8988T (cell line): ENCODE results near the gene RBFA.

ENCODE experiments used
- DNase-seq: peaks from one replicate; pipeline ENCODE4 v3.0.0; 2011

Gene RBFA

GRCh38 chr18:80033181-80034067, 810 bp upstream of the RBFA start:
- peak; percentile 40 for DNase-seq

GRCh38 chr18:80034852-80035406, 695 bp downstream of the RBFA start:
- DNase-seq, result no peak

GRCh38 chr18:80035997-80036396, 1.8 kb downstream of the RBFA start:
- DNase-seq, result no peak

GRCh38 chr18:80037300-80037699, 3.1 kb downstream of the RBFA start:
- no peak for DNase-seq

GRCh38 chr18:80037869-80038630, 3.8 kb downstream of the RBFA start:
- no peak for DNase-seq

GRCh38 chr18:80040515-80040914, 6.3 kb downstream of the RBFA start:
- no peak for DNase-seq

GRCh38 chr18:80041424-80041823, 7.2 kb downstream of the RBFA start:
- DNase-seq, result no peak

GRCh38 chr18:80042785-80043184, 8.6 kb downstream of the RBFA start:
- DNase-seq, result no peak

GRCh38 chr18:80044072-80044471, 9.8 kb downstream of the RBFA start:
- DNase-seq, result no peak

- DNase-seq, result no peak
Measured at GRCh38 chr18:80046011-80046410, 11.8 kb downstream of the RBFA start.

GRCh38 chr18:80046431-80046830, 12.2 kb downstream of the RBFA start:
- no peak for DNase-seq

GRCh38 chr18:80046961-80047541, 12.8 kb downstream of the RBFA start:
- DNase-seq, result no peak

GRCh38 chr18:80050797-80051196, 16.6 kb downstream of the RBFA start:
- no peak for DNase-seq

- no peak for DNase-seq
Measured at GRCh38 chr18:80056095-80056494, 21.9 kb downstream of the RBFA start.

- DNase-seq, result no peak
Measured at GRCh38 chr18:80059945-80060344, 25.7 kb downstream of the RBFA start.

- DNase-seq, result no peak
Measured at GRCh38 chr18:80065705-80066104, 31.5 kb downstream of the RBFA start.

GRCh38 chr18:80067321-80067720, 33.1 kb downstream of the RBFA start:
- DNase-seq, result no peak

- no peak for DNase-seq
Measured at GRCh38 chr18:80067897-80068296, 33.7 kb downstream of the RBFA start.

- no peak for DNase-seq
Measured at GRCh38 chr18:80068571-80069272, 34.5 kb downstream of the RBFA start.

GRCh38 chr18:80070825-80071224, 36.6 kb downstream of the RBFA start:
- DNase-seq, result no peak

- no peak for DNase-seq
Measured at GRCh38 chr18:80074183-80074582, 39.9 kb downstream of the RBFA start.

GRCh38 chr18:80074697-80075096, 40.5 kb downstream of the RBFA start:
- DNase-seq, result no peak

- no peak for DNase-seq
Measured at GRCh38 chr18:80075940-80076339, 41.7 kb downstream of the RBFA start.
